H54 (cell line): ENCODE measurements around the gene GRIK4.

Source experiments
- DNase-seq: peaks from one replicate; pipeline ENCODE4 v3.0.0; 2011; ENCODE audit warnings: low spot score, mixed read lengths; ENCODE audit not compliant: insufficient read length
- FAIRE-seq: peaks from 3 replicates; lab custom pipeline; 2011; peaks lifted over from hg19 to GRCh38; lab: Jason Lieb, UNC
- POLR2A ChIP-seq: IDR thresholded peaks from 2 replicates; pipeline ENCODE4 v1.6.1; 2011; ENCODE audit warnings: low read depth, mild to moderate bottlenecking, low read length

GRIK4 gene

GRCh38 chr11:120707098-120707497, 195.6 kb downstream of the GRIK4 start:
- no peak for TF ChIP-seq POLR2A
- no peak for DNase-seq
- no peak for FAIRE-seq

- no peak for TF ChIP-seq POLR2A
- no peak for DNase-seq
- FAIRE-seq: no peak
Observed at GRCh38 chr11:120707663-120708062, 196.1 kb downstream of the GRIK4 start.

GRCh38 chr11:120708511-120709183, 197.1 kb downstream of the GRIK4 start:
- no peak for FAIRE-seq
- no peak for TF ChIP-seq POLR2A
- DNase-seq: no peak

GRCh38 chr11:120709808-120710207, 198.3 kb downstream of the GRIK4 start:
- DNase-seq (no peak), FAIRE-seq (no peak)
- no peak for TF ChIP-seq POLR2A

GRCh38 chr11:120710354-120711131, 199.0 kb downstream of the GRIK4 start:
- FAIRE-seq (no peak), DNase-seq (peak; percentile 65)
- TF ChIP-seq POLR2A: no peak

GRCh38 chr11:120712014-120712413, 200.5 kb downstream of the GRIK4 start:
- TF ChIP-seq POLR2A: no peak
- FAIRE-seq (no peak), DNase-seq (no peak)

- no peak for TF ChIP-seq POLR2A
- no peak for DNase-seq
- FAIRE-seq: no peak
Observed at GRCh38 chr11:120712881-120713280, 201.3 kb downstream of the GRIK4 start.

- TF ChIP-seq POLR2A: no peak
- no peak for DNase-seq
- no peak for FAIRE-seq
Observed at GRCh38 chr11:120713296-120713695, 201.7 kb downstream of the GRIK4 start.

- no peak for FAIRE-seq
- TF ChIP-seq POLR2A: no peak
- DNase-seq: no peak
Observed at GRCh38 chr11:120714438-120714837, 202.9 kb downstream of the GRIK4 start.

GRCh38 chr11:120715239-120715638, 203.7 kb downstream of the GRIK4 start:
- FAIRE-seq: no peak
- no peak for DNase-seq
- TF ChIP-seq POLR2A: no peak

- FAIRE-seq (no peak), DNase-seq (no peak)
Observed at GRCh38 chr11:120717042-120717441, 205.5 kb downstream of the GRIK4 start.

GRCh38 chr11:120717623-120718022, 206.1 kb downstream of the GRIK4 start:
- FAIRE-seq: no peak
- no peak for DNase-seq
- TF ChIP-seq POLR2A: no peak

More at GRCh38 chr11:120717042-120717441, 205.5 kb downstream of the GRIK4 start:
- no peak for TF ChIP-seq POLR2A

GRCh38 chr11:120718171-120718570, 206.6 kb downstream of the GRIK4 start:
- no peak for TF ChIP-seq POLR2A
- FAIRE-seq (no peak), DNase-seq (no peak)

- TF ChIP-seq POLR2A: no peak
- DNase-seq (no peak), FAIRE-seq (no peak)
Observed at GRCh38 chr11:120719348-120719747, 207.8 kb downstream of the GRIK4 start.
